ENCODE data around the gene POU2F3. TPM values are rescaled to one million over a fixed set of nuclear protein-coding genes. Genes with fewer than 3 reads are reported as not detected.
A peak's percentile ranks its signal among the peaks of the same experiment; 100 is the strongest.

POU2F3 gene
- total RNA-seq, 1 donor from 2014 or later, result not detected

- no peaks in the 10 kb centered on the region for H3K9me3 Mint-ChIP-seq
- Histone ChIP-seq H4K20me1 (ENCODE audit: low read depth) (no peaks in the 10 kb centered on the region), H3K4me1 (peaks cover 11% of the 10 kb centered on the region), H3K27me3 (no peaks in the 10 kb centered on the region), H2AFZ (replicated peaks) (no peak overlapping the region), H3K27ac (no peak overlapping the region), H3K4me2 (no peak overlapping the region), H3K9me3 (ENCODE audit: low read depth) (no peaks in the 10 kb centered on the region), H3F3A (ENCODE audit: low read depth) (no peaks in the 10 kb centered on the region), H3K4me3 (no peak overlapping the region), H3K79me2 (ENCODE audit: low read depth) (no peaks in the 10 kb centered on the region), H3K36me3 (no peaks in the 10 kb centered on the region), H3K9ac (no peak overlapping the region)
- H3K36me3 Mint-ChIP-seq, result no peaks in the 10 kb centered on the region
- peaks cover 7% of the 10 kb centered on the region for H3K4me1 Mint-ChIP-seq
- TF ChIP-seq CTCF (IDR thresholded peaks at IDR 0.05) (no peak), EZH2phosphoT487 (IDR thresholded peaks at IDR 0.05) (no peak), EZH2 (IDR thresholded peaks at IDR 0.05) (no peak)
- no peak overlapping the region for H3K4me3 Mint-ChIP-seq
- H3K27ac Mint-ChIP-seq, result no peak overlapping the region
- H3K27me3 Mint-ChIP-seq (ENCODE audit: insufficient read depth, low read depth), result peaks cover 5% of the 10 kb centered on the region
- DNase-seq (ENCODE audit: low spot score), result no peak
Observed at GRCh38 chr11:120305286-120305685, 65.3 kb downstream of the POU2F3 start.

DNA sequence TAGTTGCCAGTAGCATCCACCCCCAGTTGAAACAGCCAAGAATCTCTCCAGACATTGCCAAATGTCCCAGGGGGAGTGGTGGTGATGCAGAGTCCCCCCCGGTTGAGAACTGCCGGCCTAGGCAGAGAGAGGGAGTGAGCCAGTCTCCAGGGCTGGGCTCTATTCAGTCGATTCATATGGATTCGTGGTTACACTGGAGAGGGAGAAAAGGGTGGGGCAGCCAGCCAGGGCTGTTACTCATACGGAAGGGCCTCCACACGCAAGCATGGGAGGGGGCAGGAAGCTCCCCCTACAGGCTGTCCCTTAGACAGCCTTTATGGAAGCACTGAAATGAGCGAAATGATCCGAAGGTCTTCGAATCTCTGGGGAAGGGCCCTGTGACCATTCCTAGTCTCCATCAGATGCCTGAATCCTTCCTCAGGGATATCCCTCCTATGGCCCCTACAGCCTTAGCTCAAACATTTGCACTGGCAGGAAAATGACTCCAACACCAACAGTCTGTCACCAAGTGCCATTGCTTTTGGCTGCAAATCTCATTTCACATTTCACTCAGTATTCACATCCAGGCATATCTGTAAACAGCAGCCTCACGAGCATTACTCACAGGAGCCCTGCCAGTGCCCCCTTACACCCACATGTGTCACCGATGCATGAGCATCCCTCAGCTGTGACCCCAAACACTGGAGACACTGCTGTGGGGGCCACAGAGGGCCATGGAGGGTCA, 66.7 kb downstream of the POU2F3 start:
- H3K4me1 ChIP-seq, result peaks cover 11% of the 10 kb centered on the region
- H3K27ac Mint-ChIP-seq, result no peak overlapping the region
- TF ChIP-seq CTCF (IDR thresholded peaks at IDR 0.05), result peak; percentile 41
- TF ChIP-seq EZH2 (IDR thresholded peaks at IDR 0.05), result no peak
- no peak for TF ChIP-seq EZH2phosphoT487 (IDR thresholded peaks at IDR 0.05)
- no peak overlapping the region for H3K9ac ChIP-seq
- no peaks in the 10 kb centered on the region for H3F3A ChIP-seq (ENCODE audit: low read depth)
- no peak overlapping the region for H3K4me3 Mint-ChIP-seq
- H3K27me3 Mint-ChIP-seq (ENCODE audit: insufficient read depth, low read depth), result peaks cover 5% of the 10 kb centered on the region
- H3K79me2 ChIP-seq (ENCODE audit: low read depth), result no peaks in the 10 kb centered on the region
- no peaks in the 10 kb centered on the region for H3K36me3 ChIP-seq
- H4K20me1 ChIP-seq (ENCODE audit: low read depth), result no peaks in the 10 kb centered on the region
- no peak overlapping the region for H3K4me3 ChIP-seq
- no peaks in the 10 kb centered on the region for H3K27me3 ChIP-seq
- H3K27ac ChIP-seq, result no peak overlapping the region
- H3K9me3 Mint-ChIP-seq, result no peaks in the 10 kb centered on the region
- H3K4me2 ChIP-seq, result no peak overlapping the region
- no peaks in the 10 kb centered on the region for H3K9me3 ChIP-seq (ENCODE audit: low read depth)
- peaks cover 7% of the 10 kb centered on the region for H3K4me1 Mint-ChIP-seq
- H2AFZ ChIP-seq (replicated peaks), result no peak overlapping the region
- no peaks in the 10 kb centered on the region for H3K36me3 Mint-ChIP-seq
- peak; percentile 34 for DNase-seq (ENCODE audit: low spot score)

DNA sequence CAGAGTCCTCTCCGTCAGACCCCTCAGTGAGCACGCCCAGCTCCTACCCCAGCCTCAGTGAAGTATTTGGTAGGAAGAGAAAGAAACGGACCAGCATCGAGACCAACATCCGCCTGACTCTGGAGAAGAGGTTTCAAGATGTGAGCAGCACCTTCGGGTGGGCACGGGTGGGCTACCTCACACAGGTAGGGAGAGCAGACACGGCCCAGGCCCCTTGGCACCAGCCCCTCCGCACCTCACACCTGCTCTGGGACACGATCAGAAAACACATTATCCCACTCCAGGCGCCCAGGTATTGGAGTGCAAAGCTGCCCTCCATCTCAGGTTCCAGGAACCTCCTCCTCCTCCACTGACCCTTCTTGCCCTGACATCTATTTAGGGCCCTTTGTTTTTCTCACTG, 67.5 kb downstream of the POU2F3 start:
- peaks cover 11% of the 10 kb centered on the region for H3K4me1 ChIP-seq
- no peaks in the 10 kb centered on the region for H3K36me3 Mint-ChIP-seq
- H3K36me3 ChIP-seq, result no peaks in the 10 kb centered on the region
- no peak overlapping the region for H3K4me3 ChIP-seq
- no peak overlapping the region for H2AFZ ChIP-seq (replicated peaks)
- H3K27me3 ChIP-seq, result no peaks in the 10 kb centered on the region
- H4K20me1 ChIP-seq (ENCODE audit: low read depth), result no peaks in the 10 kb centered on the region
- no peak for DNase-seq (ENCODE audit: low spot score)
- H3K27ac ChIP-seq, result no peak overlapping the region
- no peak overlapping the region for H3K4me3 Mint-ChIP-seq
- H3K9ac ChIP-seq, result no peak overlapping the region
- H3K4me2 ChIP-seq, result no peak overlapping the region
- H3K27ac Mint-ChIP-seq, result no peak overlapping the region
- peaks cover 7% of the 10 kb centered on the region for H3K4me1 Mint-ChIP-seq
- H3K9me3 ChIP-seq (ENCODE audit: low read depth), result no peaks in the 10 kb centered on the region
- no peaks in the 10 kb centered on the region for H3F3A ChIP-seq (ENCODE audit: low read depth)
- TF ChIP-seq EZH2phosphoT487 (IDR thresholded peaks at IDR 0.05) (no peak), CTCF (IDR thresholded peaks at IDR 0.05) (no peak), EZH2 (IDR thresholded peaks at IDR 0.05) (no peak)
- H3K27me3 Mint-ChIP-seq (ENCODE audit: insufficient read depth, low read depth), result peaks cover 5% of the 10 kb centered on the region
- no peaks in the 10 kb centered on the region for H3K9me3 Mint-ChIP-seq
- no peaks in the 10 kb centered on the region for H3K79me2 ChIP-seq (ENCODE audit: low read depth)
